GM19438 (cell line): ENCODE results near the gene TPM1.
"Not testable (repeated sequence)": the region's sequence is repeated elsewhere in the genome, so short reads cannot be mapped to it uniquely, and the experiment has no call there.

ENCODE experiments used
- ATAC-seq: cut with Tn5 transposase; IDR thresholded peaks from one replicate; pipeline ENCODE4 v1.9.1; 2021; ENCODE audit warnings: low read depth; ENCODE audit not compliant: unreplicated experiment

Gene TPM1

GRCh38 chr15:63041974-63042876 lies at the start of gene TPM1:
Gene TPM1, plus strand, starts transcription at chr15:63042747. Its CDS starts 83 bp downstream, at chr15:63042830.
- no peak for ATAC-seq

- ATAC-seq = no peak
Observed at GRCh38 chr15:62993066-62993465, 49.5 kb upstream of the TPM1 start.

GRCh38 chr15:62993632-62994031 lies 48.9 kb upstream of the TPM1 start:
- not testable (repeated sequence) for ATAC-seq

GRCh38 chr15:62994439-62994838 lies 48.1 kb upstream of the TPM1 start:
- ATAC-seq = no peak

GRCh38 chr15:62994975-62995681 lies 47.4 kb upstream of the TPM1 start:
- no peak for ATAC-seq

GRCh38 chr15:62997441-62997840 lies 45.1 kb upstream of the TPM1 start:
- no peak for ATAC-seq

GRCh38 chr15:62998262-62998890 lies 44.2 kb upstream of the TPM1 start:
- ATAC-seq = no peak

GRCh38 chr15:62999178-62999577 lies 43.4 kb upstream of the TPM1 start:
- ATAC-seq = no peak

GRCh38 chr15:62999923-63000561 lies 42.5 kb upstream of the TPM1 start:
- ATAC-seq = no peak

- no peak for ATAC-seq
Observed at GRCh38 chr15:63000706-63001105, 41.8 kb upstream of the TPM1 start.

- no peak for ATAC-seq
Observed at GRCh38 chr15:63004211-63004610, 38.3 kb upstream of the TPM1 start.

- no peak for ATAC-seq
Observed at GRCh38 chr15:63006032-63006878, 36.3 kb upstream of the TPM1 start.

GRCh38 chr15:63008333-63009049 lies 34.1 kb upstream of the TPM1 start:
- no peak for ATAC-seq

GRCh38 chr15:63010386-63010785 lies 32.2 kb upstream of the TPM1 start:
- ATAC-seq = no peak

GRCh38 chr15:63010920-63011693 lies 31.4 kb upstream of the TPM1 start:
- ATAC-seq = no peak

- no peak for ATAC-seq
Observed at GRCh38 chr15:63012444-63012843, 30.1 kb upstream of the TPM1 start.

GRCh38 chr15:63013052-63013808 lies 29.3 kb upstream of the TPM1 start:
- ATAC-seq = no peak

- ATAC-seq = no peak
Observed at GRCh38 chr15:63014578-63014977, 28.0 kb upstream of the TPM1 start.
